ENCODE data around the gene HCN2. TPM values are rescaled to one million over a fixed set of nuclear protein-coding genes. Genes with fewer than 3 reads are reported as not detected.

HCN2 gene
- total and polyA plus RNA-seq, 2 of the 8 experiments (the other 6 are each of a cell fraction or from before 2014, with no cell fraction given), result 1.0 to 4.0 TPM

DNA sequence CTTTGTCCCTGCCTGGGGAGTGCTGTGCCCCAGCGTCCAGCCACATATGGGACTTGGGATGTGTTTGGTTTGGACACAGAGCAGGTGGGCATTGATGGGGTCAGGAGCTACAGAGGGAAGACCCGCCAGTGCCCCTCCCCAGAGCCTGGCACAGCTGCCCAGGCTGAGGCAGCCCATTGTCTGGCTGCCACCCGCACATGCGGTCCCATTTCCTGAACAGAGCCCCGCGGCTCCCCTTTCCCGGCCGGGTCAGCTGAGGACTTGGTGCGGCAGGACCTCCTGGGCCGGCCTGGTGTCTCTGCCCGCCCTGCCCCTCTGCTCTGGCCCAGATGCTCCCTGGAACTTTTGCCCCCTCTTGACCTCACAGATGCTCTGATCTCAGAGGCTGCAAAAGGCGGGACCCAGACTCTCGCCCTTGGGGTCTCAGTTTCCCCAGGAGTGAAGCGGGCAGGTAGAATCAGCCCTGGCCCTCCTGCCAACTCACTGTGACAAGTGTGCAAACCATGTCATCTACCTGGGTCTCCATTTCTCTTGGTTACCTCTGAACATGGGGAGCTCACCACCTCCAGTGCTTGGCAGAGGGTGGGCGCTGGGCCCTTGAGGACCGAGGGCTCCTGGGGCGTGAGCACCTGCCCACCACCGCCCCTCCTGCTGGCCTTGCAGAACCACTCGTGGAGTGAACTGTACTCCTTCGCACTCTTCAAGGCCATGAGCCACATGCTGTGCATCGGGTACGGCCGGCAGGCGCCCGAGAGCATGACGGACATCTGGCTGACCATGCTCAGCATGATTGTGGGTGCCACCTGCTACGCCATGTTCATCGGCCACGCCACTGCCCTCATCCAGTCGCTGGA, 17.8 kb downstream of the HCN2 start:
- no peak for FAIRE-seq
- CTCF ChIA-PET (ENCODE audit: partially characterized antibody), result interaction anchor here (1.0 to 2.4 kb wide), 6 partner anchors 19 to 97 kb away, joined by 3 to 12 read pairs (median 8); no protein-coding TSS in a partner anchor
- TF ChIP-seq GABPA (IDR thresholded peaks at IDR 0.05; ENCODE audit: borderline replicate concordance, insufficient read depth, low read length), result no peak

More for the DNA sequence above, 17.8 kb downstream of the HCN2 start:
- WGBS, 2 experiments (ENCODE audit: extremely low coverage in 1 of 2, insufficient coverage in 1 of 2, insufficient read length in 1 of 2, insufficient replicate concordance in 2 of 2, low coverage in 1 of 2, low lambda C conversion rate in 2 of 2, missing lambda C conversion rate in 1 of 2), result 88% methylated on average over 29 of the region's 30 CpGs; no CpG with 5 or more reads in 1 of the 2 experiments
- no peak overlapping the region for H2AK5ac ChIP-seq (ENCODE audit: low read depth, low read length)
- H2BK12ac ChIP-seq (ENCODE audit: low read depth, low read length), result no peak overlapping the region
- H3K27ac ChIP-seq (ENCODE audit: low read depth, low read length), result no peak overlapping the region
- POLR2A ChIA-PET (ENCODE audit: partially characterized antibody), result interaction anchor here (1.0 to 1.5 kb wide), 3 partner anchors 24 to 36 kb away, joined by 3 read pairs; no protein-coding TSS in a partner anchor
- H3K23me2 ChIP-seq (ENCODE audit: low read depth, low read length), result no peaks in the 10 kb centered on the region
- peak overlapping the region; percentile 19 for H4K91ac ChIP-seq (replicated peaks; ENCODE audit: insufficient read length, low read length)
- H2AFZ ChIP-seq (ENCODE audit: low read length), result no peak overlapping the region
- H3K27me3 ChIP-seq (replicated peaks in 1 of 4; ENCODE audit: control insufficient read depth in 3 of 4, extremely low read depth in 1 of 4, insufficient read depth in 3 of 4, low read length in 3 of 4), result no peaks in the 10 kb centered on the region
- no peak overlapping the region for H3K18ac ChIP-seq (ENCODE audit: extremely low read depth, low read length)
- no peak overlapping the region for H4K5ac ChIP-seq (ENCODE audit: insufficient read length, low read depth, low read length)
- no peak overlapping the region for H3K4ac ChIP-seq (replicated peaks; ENCODE audit: insufficient read length, low read depth, low read length)
- no peak overlapping the region for H3K4me2 ChIP-seq (ENCODE audit: insufficient read depth in 1 of 2, low read depth in 2 of 2, low read length in 2 of 2)
- peaks cover 0 to 18% of the 10 kb centered on the region in 2 experiments; a peak in 1 of 4 replicates for H3K9me3 ChIP-seq (ENCODE audit: insufficient read depth in 2 of 2, low read depth in 1 of 2, low read length in 1 of 2)
- H4K8ac ChIP-seq (ENCODE audit: extremely low read depth, insufficient read depth, low read length), result no peak overlapping the region
- no peak overlapping the region for H3K4me3 ChIP-seq (ENCODE audit: extremely low read depth in 1 of 4, insufficient read depth in 2 of 4, low read depth in 3 of 4, low read length in 4 of 4)
- DNase-seq (ENCODE audit: low read depth in 1 of 2, low spot score in 2 of 2), result no peak
- H2BK15ac ChIP-seq (ENCODE audit: low read length), result no peak overlapping the region
- no peaks in the 10 kb centered on the region for H3K79me2 ChIP-seq (ENCODE audit: control insufficient read depth in 1 of 2, insufficient read depth in 2 of 2, low read length in 2 of 2)
- H3K9ac ChIP-seq (replicated peaks in 1 of 4; ENCODE audit: extremely low read depth in 1 of 4, low read depth in 3 of 4, low read length in 3 of 4), result no peak overlapping the region
- H3K23ac ChIP-seq (ENCODE audit: insufficient read length), result no peak overlapping the region
- no peaks in the 10 kb centered on the region for H4K20me1 ChIP-seq (replicated peaks in 1 of 2; ENCODE audit: control insufficient read depth in 1 of 2, insufficient read depth in 2 of 2, low read length in 2 of 2)
- H3K56ac ChIP-seq (replicated peaks; ENCODE audit: insufficient read length, low read depth, low read length), result no peak overlapping the region
- H3K14ac ChIP-seq (ENCODE audit: insufficient read length), result no peak overlapping the region
- no peak overlapping the region for H2BK120ac ChIP-seq (replicated peaks; ENCODE audit: low read depth, low read length)
- H3K79me1 ChIP-seq (ENCODE audit: low read depth, low read length), result no peaks in the 10 kb centered on the region; the same call in 1 of the 2 replicates
- H3K4me1 ChIP-seq (replicated peaks in 1 of 4; ENCODE audit: control insufficient read depth in 3 of 4, insufficient read depth in 4 of 4, low read length in 3 of 4), result no peaks in the 10 kb centered on the region
- no peaks in the 10 kb centered on the region for H3K36me3 ChIP-seq (ENCODE audit: control insufficient read depth in 2 of 4, insufficient read depth in 4 of 4, low read length in 3 of 4)
- no peak overlapping the region for H2BK5ac ChIP-seq (ENCODE audit: low read depth, low read length)
- no peak overlapping the region for H2BK20ac ChIP-seq (ENCODE audit: low read length)
